ENCODE data around the gene ELFN2.

ELFN2 gene

GRCh38 chr22:37358386-37358785, 68.9 kb downstream of the ELFN2 start:
- DNase-seq: no peak
- Histone ChIP-seq H2AFZ (ENCODE audit: low read depth, low read length) (no peak overlapping the region), H3K4me2 (ENCODE audit: insufficient read depth, low read length) (no peak overlapping the region), H3K79me2 (ENCODE audit: insufficient read depth, low read length) (no peaks in the 10 kb centered on the region), H3K9me3 (ENCODE audit: insufficient read depth, low read length, severe bottlenecking) (no peaks in the 10 kb centered on the region), H3K4me3 (ENCODE audit: low read depth in 1 of 2, low read length in 2 of 2) (no peak overlapping the region), H3K4me1 (ENCODE audit: insufficient read depth, low read length) (no peaks in the 10 kb centered on the region), H3K9ac (ENCODE audit: low read depth, low read length) (no peak overlapping the region), H3K27ac (ENCODE audit: low read length) (no peak overlapping the region), H3K36me3 (ENCODE audit: insufficient read depth, low read length) (no peaks in the 10 kb centered on the region), H4K20me1 (ENCODE audit: insufficient read depth, low read length) (no peaks in the 10 kb centered on the region), H3K27me3 (ENCODE audit: insufficient read depth, low read length, poor library complexity) (peaks cover 7% of the 10 kb centered on the region)
- TF ChIP-seq EZH2 (IDR thresholded peaks at IDR 0.05; ENCODE audit: borderline replicate concordance, low read depth, low read length, severe bottlenecking) (no peak), CTCF (IDR thresholded peaks at IDR 0.05; ENCODE audit: borderline replicate concordance, extremely low read depth, low read length, poor library complexity, severe bottlenecking) (no peak)
- ATAC-seq (ENCODE audit: insufficient read depth, low read depth): no peak

- no peaks in the 10 kb centered on the region for H3K4me1 ChIP-seq (ENCODE audit: insufficient read depth, low read length)
- no peaks in the 10 kb centered on the region for H3K9me3 ChIP-seq (ENCODE audit: insufficient read depth, low read length, severe bottlenecking)
- H3K9ac ChIP-seq (ENCODE audit: low read depth, low read length): no peak overlapping the region
- no peak overlapping the region for H3K27ac ChIP-seq (ENCODE audit: low read length)
- H3K36me3 ChIP-seq (ENCODE audit: insufficient read depth, low read length): no peaks in the 10 kb centered on the region
- H3K4me2 ChIP-seq (ENCODE audit: insufficient read depth, low read length): no peak overlapping the region
- no peaks in the 10 kb centered on the region for H3K79me2 ChIP-seq (ENCODE audit: insufficient read depth, low read length)
- no peak overlapping the region for H2AFZ ChIP-seq (ENCODE audit: low read depth, low read length)
- TF ChIP-seq CTCF (IDR thresholded peaks at IDR 0.05; ENCODE audit: borderline replicate concordance, extremely low read depth, low read length, poor library complexity, severe bottlenecking) (no peak), EZH2 (IDR thresholded peaks at IDR 0.05; ENCODE audit: borderline replicate concordance, low read depth, low read length, severe bottlenecking) (no peak)
- H4K20me1 ChIP-seq (ENCODE audit: insufficient read depth, low read length): no peaks in the 10 kb centered on the region
- ATAC-seq (ENCODE audit: insufficient read depth, low read depth) (no peak), DNase-seq (no peak)
- H3K4me3 ChIP-seq (ENCODE audit: low read depth in 1 of 2, low read length in 2 of 2): no peak overlapping the region
- H3K27me3 ChIP-seq (ENCODE audit: insufficient read depth, low read length, poor library complexity): peaks cover 6% of the 10 kb centered on the region
These were observed 69.7 kb downstream of the ELFN2 start for GRCh38 chr22:37357446-37358075.

GRCh38 chr22:37356922-37357321, 70.4 kb downstream of the ELFN2 start:
- Histone ChIP-seq H4K20me1 (ENCODE audit: insufficient read depth, low read length) (no peaks in the 10 kb centered on the region), H3K4me1 (ENCODE audit: insufficient read depth, low read length) (no peaks in the 10 kb centered on the region), H3K9ac (ENCODE audit: low read depth, low read length) (no peak overlapping the region), H3K36me3 (ENCODE audit: insufficient read depth, low read length) (no peaks in the 10 kb centered on the region), H3K9me3 (ENCODE audit: insufficient read depth, low read length, severe bottlenecking) (no peaks in the 10 kb centered on the region), H3K27ac (ENCODE audit: low read length) (no peak overlapping the region), H3K79me2 (ENCODE audit: insufficient read depth, low read length) (no peaks in the 10 kb centered on the region), H3K4me3 (ENCODE audit: low read depth in 1 of 2, low read length in 2 of 2) (no peak overlapping the region), H3K27me3 (ENCODE audit: insufficient read depth, low read length, poor library complexity) (peaks cover 4% of the 10 kb centered on the region), H3K4me2 (ENCODE audit: insufficient read depth, low read length) (no peak overlapping the region), H2AFZ (ENCODE audit: low read depth, low read length) (no peak overlapping the region)
- DNase-seq: no peak
- TF ChIP-seq CTCF (IDR thresholded peaks at IDR 0.05; ENCODE audit: borderline replicate concordance, extremely low read depth, low read length, poor library complexity, severe bottlenecking) (no peak), EZH2 (IDR thresholded peaks at IDR 0.05; ENCODE audit: borderline replicate concordance, low read depth, low read length, severe bottlenecking) (no peak)
- ATAC-seq (ENCODE audit: insufficient read depth, low read depth): no peak
